Psoas muscle (tissue), 8 donors: ENCODE data around the gene NRF1. TPM values are rescaled to one million over a fixed set of nuclear protein-coding genes. Genes with fewer than 3 reads are reported as not detected.

Source experiments
- ATAC-seq, 4 donors: fragments of 200-7000 bp; cut with Tn5 transposase; one replicate each; pipeline ENCODE4 v1.9.1; 2020; ENCODE audit warnings: moderate library complexity in 3 of 4, mild to moderate bottlenecking in 2 of 4
- DNase-seq, 2 donors: peaks; one replicate each; pipeline ENCODE4 v3.0.0-alpha.2; 2020
- H3K27ac ChIP-seq: fragments of 200-600 bp; one replicate; pipeline ENCODE4 v1.8.0; 2022
- H3K27me3 ChIP-seq, 3 donors: fragments of 200-600 bp in 1 of 3; one replicate each; pipeline versions ENCODE4 v1.6.1 to v1.8.0; 2013 to 2022; ENCODE audit warnings: low read length in 2 of 3, mild to moderate bottlenecking in 2 of 3, moderate library complexity in 1 of 3; ENCODE audit not compliant: insufficient read depth in 3 of 3
- H3K36me3 ChIP-seq, 2 donors: fragments of 200-600 bp in 1 of 2; one replicate each; pipeline versions ENCODE4 v1.6.1 to v1.8.0; 2013 to 2022; ENCODE audit warnings: low read depth in 1 of 2, mild to moderate bottlenecking in 1 of 2, moderate library complexity in 1 of 2; ENCODE audit not compliant: insufficient read depth in 1 of 2
- H3K4me1 ChIP-seq: fragments of 200-600 bp; one replicate; pipeline ENCODE4 v1.8.0; 2022
- H3K4me3 ChIP-seq: fragments of 200-600 bp; one replicate; pipeline ENCODE4 v1.8.0; 2022; ENCODE audit warnings: mild to moderate bottlenecking
- H3K9me3 ChIP-seq: fragments of 200-600 bp; one replicate; pipeline ENCODE4 v1.8.0; 2022
- CTCF ChIP-seq: fragments of 200-600 bp; IDR thresholded peaks from one replicate; pipeline ENCODE4 v1.8.0; 2022; ENCODE audit warnings: antibody characterized with exemption
- WGBS, 3 donors: extraction: QIAGEN DNeasy Blood & Tissue Kit; methylation state at CpG; one replicate each; pipeline versions ENCODE4 v1.1.6 to v1.1.7; 2013; 5-methylcytosine and 5-hydroxymethylcytosine counted together
- intact Hi-C, 2 donors: fragments of 100-400 bp; cut with DNase I; formaldehyde crosslinking; loops; one replicate each; pipeline versions ENCODE4 v1.11.0 to v1.14.2; 2022
- polyA plus RNA-seq, 3 donors: library from polyadenylated mRNA; stranded (reverse); fragments of 200-250 nt; gene quantifications; one replicate each; pipeline ENCODE4 v1.2.3, GENCODE V29; 2013
- total RNA-seq, 4 donors: library from RNA; stranded (reverse); fragmentation: NEBNext Ultra II Directional in 2 of 4; extraction: Animal tissue kit (Norgen Biotek cat#: 25700) in 2 of 4; gene quantifications; one replicate each; pipeline versions ENCODE4 v1.2.1 to v1.2.4, GENCODE V29; 2021 to 2023
- donor health status: healthy with polysubstance abuse.
- donor health status: DM: no; HTN: no; CAD: no; lungs with moderate emphysema.
- donor health status: Bipolar disorder and iron deficiency.
- donor health status: healthy.
- donor health status: DM: yes; HTN: yes; CAD: no.
- donor health status: DM: no; HTN: no; CAD: no.
- donor health status: DM: no; HTN: no; CAD: no.
- donor health status: DM: yes; HTN: yes; CAD: no.

NRF1 gene
- total and polyA plus RNA-seq, 7 donors = 4.4 to 13.7 (median 10.0) TPM

GRCh38 chr7:129610709-129611245 is 743 bp upstream of the NRF1 start:
- 5 to 9% (median 6%) methylated on average over 17 of the region's 17 CpGs for WGBS, 3 donors
- Histone ChIP-seq H3K27me3 (no peaks in the 10 kb centered on the region), H3K4me3 (peak overlapping the region; percentile 96), H3K27ac (peak overlapping the region; percentile 97), H3K36me3 (peaks cover 0 to 11% of the 10 kb centered on the region in 2 donors), H3K9me3 (no peaks in the 10 kb centered on the region), H3K4me1 (peaks cover 26% of the 10 kb centered on the region)
- intact Hi-C loops = loop anchor here (5.0 to 10.0 kb wide), 2 partner anchors 217 to 386 kb away; partner anchors contain the start of gene AHCYL2 (in 1 of the 2)
- ATAC-seq (peak in 1 of 4 donors; percentile 8), DNase-seq (no peak)
- TF ChIP-seq CTCF = no peak

- intact Hi-C loops = loop anchor here (5.0 to 10.0 kb wide), 2 partner anchors 215 to 388 kb away; partner anchors contain the start of gene AHCYL2 (in 1 of the 2)
- peak; percentile 60 for TF ChIP-seq CTCF
- Histone ChIP-seq H3K36me3 (peaks cover 0 to 11% of the 10 kb centered on the region in 2 donors), H3K27me3 (no peaks in the 10 kb centered on the region), H3K27ac (peak overlapping the region; percentile 97), H3K9me3 (no peaks in the 10 kb centered on the region), H3K4me1 (peaks cover 33% of the 10 kb centered on the region), H3K4me3 (peak overlapping the region; percentile 96)
- DNase-seq = peak; percentile 54 to 78
- WGBS, 3 donors = 0% methylated on average over 41 to 64 of the region's 64 CpGs
- peak; percentile 18 to 41 (median 28) for ATAC-seq
These were observed 844 bp downstream of the NRF1 start for GRCh38 chr7:129612112-129613015.

GRCh38 chr7:129613016-129613337 is 1.5 kb downstream of the NRF1 start:
- Histone ChIP-seq H3K36me3 (peaks cover 0 to 11% of the 10 kb centered on the region in 2 donors), H3K4me1 (peaks cover 37% of the 10 kb centered on the region), H3K27ac (peak overlapping the region; percentile 97), H3K4me3 (peak overlapping the region; percentile 96), H3K9me3 (no peaks in the 10 kb centered on the region), H3K27me3 (no peaks in the 10 kb centered on the region)
- ATAC-seq = no peak
- 20 to 25% (median 22%) methylated on average over 5 of the region's 5 CpGs for WGBS, 3 donors
- intact Hi-C loops = loop anchor here (5.0 to 10.0 kb wide), 2 partner anchors 214 to 388 kb away; partner anchors contain the start of gene AHCYL2 (in 1 of the 2)
- TF ChIP-seq CTCF = no peak
- no peak for DNase-seq

GRCh38 chr7:129615018-129615417 is 3.5 kb downstream of the NRF1 start:
- no peak for DNase-seq
- Histone ChIP-seq H3K36me3 (no peaks in the 10 kb centered on the region), H3K27me3 (no peaks in the 10 kb centered on the region), H3K4me1 (peaks cover 37% of the 10 kb centered on the region), H3K27ac (no peak overlapping the region), H3K4me3 (no peak overlapping the region), H3K9me3 (no peaks in the 10 kb centered on the region)
- no peak for TF ChIP-seq CTCF
- 88 to 89% (median 88%) methylated on average over 1 of the region's 1 CpG for WGBS, 3 donors
- ATAC-seq = no peak
- intact Hi-C loops = loop anchor here in 1 of 2 donors (10.0 kb wide), 1 partner anchor 390 kb away; the partner anchor contains the start of gene AHCYL2
